ENCODE data around the gene HHLA2.

HHLA2 gene

DNA sequence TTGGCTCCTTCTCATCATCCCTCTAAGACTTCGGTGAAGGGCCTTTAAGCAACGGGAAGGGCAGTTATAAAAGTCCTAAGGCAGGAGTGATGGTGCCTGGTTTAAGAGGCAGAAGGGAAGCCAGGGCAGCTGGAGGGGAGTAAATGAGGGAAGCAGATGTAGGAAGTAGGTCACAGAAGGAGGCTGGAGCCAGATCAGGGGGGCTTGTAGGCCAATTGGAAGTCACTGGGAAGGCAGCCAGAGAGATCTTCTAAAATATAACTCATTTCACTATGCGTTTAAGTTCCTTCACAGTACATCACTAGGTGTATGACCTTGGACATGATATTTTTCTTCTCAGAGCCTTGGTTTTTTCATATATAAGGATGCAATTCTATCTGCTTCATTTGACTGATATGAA lies 119.3 kb downstream of the HHLA2 start:
- no peak for DNase-seq (ENCODE audit: extremely low read depth, low read depth)
- TF ChIP-seq, protein P1, sequence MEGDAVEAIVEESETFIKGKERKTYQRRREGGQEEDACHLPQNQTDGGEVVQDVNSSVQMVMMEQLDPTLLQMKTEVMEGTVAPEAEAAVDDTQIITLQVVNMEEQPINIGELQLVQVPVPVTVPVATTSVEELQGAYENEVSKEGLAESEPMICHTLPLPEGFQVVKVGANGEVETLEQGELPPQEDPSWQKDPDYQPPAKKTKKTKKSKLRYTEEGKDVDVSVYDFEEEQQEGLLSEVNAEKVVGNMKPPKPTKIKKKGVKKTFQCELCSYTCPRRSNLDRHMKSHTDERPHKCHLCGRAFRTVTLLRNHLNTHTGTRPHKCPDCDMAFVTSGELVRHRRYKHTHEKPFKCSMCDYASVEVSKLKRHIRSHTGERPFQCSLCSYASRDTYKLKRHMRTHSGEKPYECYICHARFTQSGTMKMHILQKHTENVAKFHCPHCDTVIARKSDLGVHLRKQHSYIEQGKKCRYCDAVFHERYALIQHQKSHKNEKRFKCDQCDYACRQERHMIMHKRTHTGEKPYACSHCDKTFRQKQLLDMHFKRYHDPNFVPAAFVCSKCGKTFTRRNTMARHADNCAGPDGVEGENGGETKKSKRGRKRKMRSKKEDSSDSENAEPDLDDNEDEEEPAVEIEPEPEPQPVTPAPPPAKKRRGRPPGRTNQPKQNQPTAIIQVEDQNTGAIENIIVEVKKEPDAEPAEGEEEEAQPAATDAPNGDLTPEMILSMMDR (IDR thresholded peaks at IDR 0.05; ENCODE audit: low read depth, low read length, missing control alignments) = no peak
- no peak overlapping the region for H3K4me3 ChIP-seq (replicated peaks; ENCODE audit: low read depth, low read length)

DNA sequence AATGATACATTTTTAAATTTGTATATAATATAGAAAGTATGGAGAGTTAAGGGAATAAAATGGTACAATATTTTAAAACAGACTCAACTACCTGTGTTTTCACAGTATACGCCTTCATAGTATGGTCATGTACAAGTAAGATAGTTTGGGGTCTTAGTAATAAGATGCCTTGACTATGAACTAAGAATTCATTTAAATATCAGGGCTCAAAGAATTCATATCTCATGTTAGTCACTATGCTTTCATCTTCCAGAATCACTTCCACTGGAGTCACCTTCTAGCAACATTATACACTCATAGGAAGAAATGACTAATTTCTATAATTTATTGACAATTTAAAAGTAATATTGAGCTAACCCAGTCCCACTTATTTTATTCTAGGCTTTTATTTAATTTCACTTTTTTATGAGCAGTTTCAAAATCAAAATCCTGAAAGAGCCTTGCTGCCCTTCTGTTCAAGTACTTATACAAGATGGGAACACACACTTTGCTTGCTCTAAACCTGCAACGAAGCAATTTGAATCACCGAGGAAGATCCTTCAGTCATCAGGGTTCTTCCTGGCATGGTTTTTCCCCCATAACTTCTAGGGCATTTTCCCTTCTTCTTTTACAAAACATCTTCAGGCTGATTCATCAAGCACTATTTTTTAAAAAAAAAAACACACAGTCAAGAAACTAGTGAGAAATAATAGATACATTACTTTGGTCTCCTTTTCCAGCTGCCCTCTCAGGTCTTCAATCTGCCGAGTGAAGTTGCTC lies 119.9 kb downstream of the HHLA2 start:
- TF ChIP-seq, protein P1 (IDR thresholded peaks at IDR 0.05; ENCODE audit: low read depth, low read length, missing control alignments) = no peak
- no peak overlapping the region for H3K4me3 ChIP-seq (replicated peaks; ENCODE audit: low read depth, low read length)
- DNase-seq (ENCODE audit: extremely low read depth, low read depth) = no peak

DNA sequence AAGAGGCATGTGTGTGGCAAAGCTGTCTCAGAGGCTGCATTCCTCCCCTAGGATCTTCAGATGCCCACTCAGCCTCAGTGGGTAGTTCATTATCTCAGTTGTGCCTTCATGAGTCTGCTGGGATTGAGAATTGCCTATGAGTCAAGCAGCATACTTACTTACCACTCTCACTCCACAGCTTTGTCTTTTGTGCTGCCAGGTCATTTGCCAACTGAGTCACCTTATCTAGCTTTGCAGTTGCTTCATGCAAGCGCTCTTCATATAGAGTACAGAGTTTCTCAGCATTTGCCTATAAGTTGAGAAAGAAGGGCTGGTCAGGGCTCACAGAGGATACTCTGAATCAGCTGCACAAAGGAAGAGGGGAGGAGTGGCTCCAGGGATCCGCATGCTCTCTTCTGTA lies 124.6 kb downstream of the HHLA2 start:
- TF ChIP-seq, protein P1 (IDR thresholded peaks at IDR 0.05; ENCODE audit: low read depth, low read length, missing control alignments) = no peak
- H3K4me3 ChIP-seq (replicated peaks; ENCODE audit: low read depth, low read length) = no peak overlapping the region
- DNase-seq (ENCODE audit: extremely low read depth, low read depth) = no peak
